IMR-90 (cell line): ENCODE data around the gene NEO1. TPM values are rescaled to one million over a fixed set of nuclear protein-coding genes. Genes with fewer than 3 reads are reported as not detected.

Source experiments
- ATAC-seq: fragments of 200-7000 bp; cut with Tn5 transposase; 2 replicates; pipeline ENCODE4 v1.9.1; 2020; ENCODE audit warnings: low read depth, mild to moderate bottlenecking, moderate library complexity
- BruUV-seq: library from RNA; stranded (reverse); fragments of 400-500 nt; replicated peaks from 2 replicates; lab custom pipeline; 2021; lab: Mats Ljungman, UMichigan
- CTCF ChIA-PET: fragments of 300-600 bp; formaldehyde crosslinking; extraction: SDS; loops from one replicate; lab custom pipeline; 2021; ENCODE audit warnings: antibody characterized with exemption; lab: Yijun Ruan, JAX
- POLR2A ChIA-PET: fragments of 300-600 bp; sonication (Branson Sonifier 250); formaldehyde crosslinking; loops from one replicate; lab custom pipeline; 2022; ENCODE audit warnings: antibody characterized with exemption; ENCODE audit not compliant: unreplicated experiment; lab: Charles Lee
- DNase-seq: peaks from one replicate; pipeline ENCODE4 v3.0.0; 2013
- H2AFZ ChIP-seq: replicated peaks from 2 replicates; pipeline ENCODE3; 2013; ENCODE audit warnings: low read length, mild to moderate bottlenecking; ENCODE audit not compliant: poor library complexity
- H2AK5ac ChIP-seq: 2 replicates; pipeline ENCODE4 v1.6.1; 2013; ENCODE audit warnings: low read depth, low read length, inconsistent platforms
- H2AK9ac ChIP-seq: replicated peaks from 2 replicates; pipeline ENCODE3; 2013; ENCODE audit warnings: mild to moderate bottlenecking, low read depth, low read length, moderate library complexity; ENCODE audit not compliant: poor library complexity
- H2BK120ac ChIP-seq: 2 replicates; pipeline ENCODE4 v1.6.1; 2013; ENCODE audit warnings: low read depth, low read length, inconsistent platforms
- H2BK15ac ChIP-seq: 3 replicates; pipeline ENCODE4 v1.6.1; 2013; ENCODE audit warnings: low read depth, low read length, inconsistent platforms
- H2BK20ac ChIP-seq: 2 replicates; pipeline ENCODE4 v1.6.1; 2013; ENCODE audit warnings: low read depth, mild to moderate bottlenecking, inconsistent platforms, low read length, moderate library complexity
- H2BK5ac ChIP-seq: 2 replicates; pipeline ENCODE4 v1.6.1; 2013; ENCODE audit warnings: mild to moderate bottlenecking, low read depth, low read length, inconsistent platforms; ENCODE audit not compliant: poor library complexity, severe bottlenecking
- H3K14ac ChIP-seq: replicated peaks from 2 replicates; pipeline ENCODE4 v1.6.1; 2013; ENCODE audit warnings: low read depth, low read length, inconsistent platforms
- H3K18ac ChIP-seq: 2 replicates; pipeline ENCODE4 v1.6.1; 2013; ENCODE audit warnings: low read depth, low read length, control low read depth
- H3K23ac ChIP-seq: 2 replicates; pipeline ENCODE4 v1.6.1; 2013; ENCODE audit warnings: low read depth, low read length, inconsistent platforms
- H3K27ac ChIP-seq: 2 replicates; pipeline ENCODE4 v1.5.1; 2013; ENCODE audit warnings: mild to moderate bottlenecking, control low read depth, low read length; ENCODE audit not compliant: insufficient read depth
- H3K27me3 ChIP-seq: 2 replicates; pipeline ENCODE4 v1.6.1; 2013; ENCODE audit warnings: low read length; ENCODE audit not compliant: control insufficient read depth, insufficient read depth
- H3K36me3 ChIP-seq: 2 replicates; pipeline ENCODE4 v1.6.1; 2013; ENCODE audit warnings: low read length, mixed read lengths; ENCODE audit not compliant: control insufficient read depth, insufficient read depth
- H3K4ac ChIP-seq: 2 replicates; pipeline ENCODE4 v1.6.1; 2013; ENCODE audit warnings: low read depth, low read length, inconsistent platforms
- H3K4me1 ChIP-seq: 2 replicates; pipeline ENCODE4 v1.6.1; 2013; ENCODE audit warnings: low read length, mixed read lengths; ENCODE audit not compliant: control insufficient read depth, insufficient read depth
- H3K4me2 ChIP-seq: 2 replicates; pipeline ENCODE4 v1.6.1; 2013; ENCODE audit warnings: low read depth, mild to moderate bottlenecking, control low read depth, low read length, moderate library complexity
- H3K4me3 ChIP-seq: 2 replicates; pipeline ENCODE4 v1.5.1; 2013; ENCODE audit warnings: low read depth, mild to moderate bottlenecking, control low read depth, low read length, moderate library complexity; ENCODE audit not compliant: insufficient read depth
- H3K56ac ChIP-seq: 2 replicates; pipeline ENCODE4 v1.6.1; 2013; ENCODE audit warnings: low read length, inconsistent platforms; ENCODE audit not compliant: insufficient read depth; ENCODE audit errors: extremely low read depth
- H3K79me1 ChIP-seq, 2 experiments: 2 replicates each; pipeline ENCODE4 v1.6.1; 2013; ENCODE audit warnings: low read length in 2 of 2, inconsistent platforms in 1 of 2, low read depth in 1 of 2
- H3K9ac ChIP-seq: 2 replicates; pipeline ENCODE4 v1.6.1; 2013; ENCODE audit warnings: low read depth, low read length, control low read depth
- H3K9me1 ChIP-seq: 2 replicates; pipeline ENCODE4 v1.6.1; 2013; ENCODE audit warnings: low read length, inconsistent platforms; ENCODE audit not compliant: insufficient read depth
- H3K9me3 ChIP-seq: 2 replicates; pipeline ENCODE4 v1.6.1; 2013; ENCODE audit warnings: low read length; ENCODE audit not compliant: control insufficient read depth, insufficient read depth
- H4K20me1 ChIP-seq: 2 replicates; pipeline ENCODE4 v1.6.1; 2013; ENCODE audit warnings: low read length, inconsistent platforms; ENCODE audit not compliant: insufficient read depth
- H4K5ac ChIP-seq: 2 replicates; pipeline ENCODE4 v1.6.1; 2013; ENCODE audit warnings: mild to moderate bottlenecking, low read depth, low read length, control low read depth
- H4K8ac ChIP-seq, 2 experiments: 2 replicates each; pipeline ENCODE4 v1.6.1; 2013; ENCODE audit warnings: low read depth in 2 of 2, low read length in 2 of 2, control low read depth in 1 of 2, inconsistent platforms in 1 of 2
- H4K91ac ChIP-seq: 2 replicates; pipeline ENCODE4 v1.6.1; 2013; ENCODE audit warnings: low read depth, low read length, inconsistent platforms; ENCODE audit not compliant: insufficient read depth
- BHLHE40 ChIP-seq: fragments of 150-350 bp; IDR thresholded peaks from 2 replicates; pipeline ENCODE4 v1.6.1; 2016; ENCODE audit warnings: mild to moderate bottlenecking, low read depth, low read length
- CEBPB ChIP-seq: IDR thresholded peaks from 2 replicates; pipeline ENCODE4 v1.6.1; 2012; ENCODE audit warnings: low read depth, low read length, improper control_type of control experiment
- WGBS, 2 experiments: methylation state at CpG; one replicate each; pipeline versions ENCODE4 v1.1.5 to v1.1.7; 2013; ENCODE audit warnings: missing lambda C conversion rate in 2 of 2; ENCODE audit not compliant: insufficient read length in 1 of 2; ENCODE audit errors: extremely low coverage in 2 of 2; 5-methylcytosine and 5-hydroxymethylcytosine counted together
- dilution Hi-C: fragments of 300-500 bp; cut with HindIII; formaldehyde crosslinking; loops from one replicate; pipeline ENCODE4 v1.14.3; 2018; ENCODE audit warnings: low sequenced_read_pairs; ENCODE audit not compliant: unreplicated experiment
- in situ Hi-C: fragments of 300-500 bp; cut with MboI; formaldehyde crosslinking; loops from 3 replicates; pipeline ENCODE4 v1.14.3; 2019; ENCODE audit warnings: low sequenced_read_pairs, inconsistent platforms, mixed read lengths
- intact Hi-C: fragments of 100-400 bp; cut with micrococcal nuclease; formaldehyde crosslinking; loops from 2 replicates; pipeline ENCODE4 v1.10.0; 2022
- polyA plus RNA-seq, 3 experiments: library from polyadenylated mRNA; depleted of rRNA; stranded (reverse); fragments of >200 nt; gene quantifications; 2 replicates each; pipeline ENCODE4 v1.2.3, GENCODE V29; 2012; ENCODE audit warnings: low replicate concordance in 1 of 3
- total RNA-seq: library from RNA; depleted of rRNA; stranded (reverse); fragments of >200 nt; gene quantifications from 2 replicates; pipeline ENCODE4 v1.2.3, GENCODE V29; 2012

The NEO1 gene
- total and polyA plus RNA-seq, 2 of the 4 experiments (the other 2 are of a cell fraction) = 16.3 to 18.5 TPM

- DNase-seq = no peak
- WGBS, 2 experiments = no CpG with 5 or more reads among the region's 5 CpGs
- Histone ChIP-seq H3K36me3 (no peaks in the 10 kb centered on the region), H3K23ac (no peak overlapping the region), H3K79me1 (no peaks in the 10 kb centered on the region; a peak in 1 of 4 replicates), H2AK5ac (no peak overlapping the region), H3K14ac (no peak overlapping the region), H3K4ac (no peak overlapping the region), H2BK5ac (no peak overlapping the region), H2BK15ac (no peak overlapping the region), H4K5ac (no peak overlapping the region), H4K20me1 (0 out of 2 replicates have a peak, but pooled peaks cover 3% of the 10 kb centered on the region), H3K9me3 (peaks cover 6% of the 10 kb centered on the region), H3K4me2 (no peak overlapping the region), H2AK9ac (no peak overlapping the region), H3K27me3 (no peaks in the 10 kb centered on the region), H2BK120ac (no peak overlapping the region), H4K91ac (no peak overlapping the region), H3K4me1 (no peaks in the 10 kb centered on the region), H3K9me1 (no peaks in the 10 kb centered on the region; the same call in 1 of the 2 replicates), H4K8ac (no peak overlapping the region), H3K27ac (no peak overlapping the region), H3K56ac (no peak overlapping the region), H3K9ac (no peak overlapping the region), H3K4me3 (no peak overlapping the region), H2BK20ac (no peak overlapping the region), H3K18ac (no peak overlapping the region), H2AFZ (no peak overlapping the region)
- intact Hi-C loops = no loop called here
- dilution Hi-C loops = no loop called here
- no peak for ATAC-seq
- TF ChIP-seq CEBPB (peak; percentile 61), BHLHE40 (no peak)
- ChIA-PET POLR2A (interaction anchor here (0.6 kb wide), 1 partner anchor 23 kb away, joined by 4 read pairs; no protein-coding TSS in a partner anchor), CTCF (no interaction called here)
- no TSS peak for BruUV-seq
- in situ Hi-C loops = no loop called here
These were observed 101.2 kb downstream of the NEO1 start for GRCh38 chr15:73153447-73153846.
